GM12891 (cell line): ENCODE data around the gene CFAP73.
"Not testable (repeated sequence)": the region's sequence is repeated elsewhere in the genome, so short reads cannot be mapped to it uniquely, and the experiment has no call there.

Experiments
- DNase-seq: peaks from one replicate; pipeline ENCODE4 v3.0.0; 2011; ENCODE audit warnings: low spot score; ENCODE audit not compliant: insufficient read length
- FAIRE-seq: peaks from 2 replicates; lab custom pipeline; 2011; peaks lifted over from hg19 to GRCh38; lab: Jason Lieb, UNC
- PAX5 ChIP-seq: IDR thresholded peaks from 2 replicates; pipeline ENCODE4 v1.6.1; 2011; ENCODE audit warnings: low read length, moderate library complexity, mild to moderate bottlenecking; ENCODE audit not compliant: insufficient read depth, severe bottlenecking
- POLR2A ChIP-seq: IDR thresholded peaks from 2 replicates; pipeline ENCODE4 v1.6.1; 2011; ENCODE audit warnings: low read depth, low read length, control low read depth
- POLR2AphosphoS5 ChIP-seq: IDR thresholded peaks from 2 replicates; pipeline ENCODE4 v1.6.1; 2011; ENCODE audit warnings: low read depth, low read length, control low read depth
- POU2F2 ChIP-seq: IDR thresholded peaks from 2 replicates; pipeline ENCODE4 v1.6.1; 2011; ENCODE audit warnings: low read depth, mild to moderate bottlenecking, control low read depth, low read length, moderate library complexity
- SPI1 ChIP-seq: IDR thresholded peaks from 2 replicates; pipeline ENCODE4 v1.6.1; 2011; ENCODE audit warnings: low read depth, low read length, control low read depth
- TAF1 ChIP-seq: IDR thresholded peaks from 2 replicates; pipeline ENCODE4 v1.6.1; 2011; ENCODE audit warnings: low read depth, low read length, control low read depth

The CFAP73 gene

GRCh38 chr12:113197518-113198077 lies 48.1 kb downstream of the CFAP73 start:
- FAIRE-seq = no peak
- DNase-seq = no peak
- TF ChIP-seq POLR2AphosphoS5 (no peak), PAX5 (no peak), POLR2A (no peak)

GRCh38 chr12:113198296-113198695 lies 48.8 kb downstream of the CFAP73 start:
- TF ChIP-seq TAF1 (no peak), POU2F2 (no peak), SPI1 (no peak), PAX5 (no peak), POLR2AphosphoS5 (no peak), POLR2A (no peak)
- no peak for DNase-seq
- peak; percentile 52 for FAIRE-seq

DNA sequence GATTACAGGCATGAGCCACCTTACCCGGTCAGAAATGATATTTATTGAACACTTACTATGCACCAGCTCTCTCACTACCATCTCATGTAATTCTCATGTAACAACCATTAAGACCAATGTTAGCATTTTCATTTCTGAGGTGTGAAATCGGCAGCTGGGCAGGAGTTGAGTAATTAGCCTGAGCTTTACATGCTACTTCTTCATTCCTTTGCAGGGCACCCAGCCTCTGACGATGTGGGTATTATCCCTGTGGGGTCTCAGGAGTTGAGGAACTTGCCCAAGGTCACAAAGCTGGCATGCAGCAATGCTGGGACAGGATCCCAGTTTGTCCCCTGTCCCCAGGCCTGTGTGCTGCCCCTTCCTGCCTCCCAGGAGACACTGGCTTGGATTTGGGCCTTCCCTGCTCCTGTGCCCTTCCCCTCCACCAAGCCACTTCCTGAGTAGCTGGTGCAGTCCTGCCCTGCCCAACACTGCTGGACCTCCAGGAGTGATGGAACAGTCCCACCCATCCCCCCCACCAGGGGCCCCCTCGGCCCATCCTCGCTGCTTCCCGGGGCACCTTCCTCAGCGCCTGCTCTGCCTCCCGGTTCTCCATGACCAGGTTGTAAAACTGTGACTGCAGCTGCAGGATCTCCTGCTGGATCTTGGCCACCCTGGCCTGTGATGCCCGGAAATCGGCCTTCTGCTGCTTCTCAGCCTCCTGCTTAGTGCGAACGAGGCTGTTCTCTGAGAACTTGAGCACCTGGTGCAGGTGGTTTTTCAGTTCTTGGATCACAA lies 50.7 kb downstream of the CFAP73 start:
- no peak for TF ChIP-seq TAF1
- no peak for DNase-seq
- FAIRE-seq = no peak

DNA sequence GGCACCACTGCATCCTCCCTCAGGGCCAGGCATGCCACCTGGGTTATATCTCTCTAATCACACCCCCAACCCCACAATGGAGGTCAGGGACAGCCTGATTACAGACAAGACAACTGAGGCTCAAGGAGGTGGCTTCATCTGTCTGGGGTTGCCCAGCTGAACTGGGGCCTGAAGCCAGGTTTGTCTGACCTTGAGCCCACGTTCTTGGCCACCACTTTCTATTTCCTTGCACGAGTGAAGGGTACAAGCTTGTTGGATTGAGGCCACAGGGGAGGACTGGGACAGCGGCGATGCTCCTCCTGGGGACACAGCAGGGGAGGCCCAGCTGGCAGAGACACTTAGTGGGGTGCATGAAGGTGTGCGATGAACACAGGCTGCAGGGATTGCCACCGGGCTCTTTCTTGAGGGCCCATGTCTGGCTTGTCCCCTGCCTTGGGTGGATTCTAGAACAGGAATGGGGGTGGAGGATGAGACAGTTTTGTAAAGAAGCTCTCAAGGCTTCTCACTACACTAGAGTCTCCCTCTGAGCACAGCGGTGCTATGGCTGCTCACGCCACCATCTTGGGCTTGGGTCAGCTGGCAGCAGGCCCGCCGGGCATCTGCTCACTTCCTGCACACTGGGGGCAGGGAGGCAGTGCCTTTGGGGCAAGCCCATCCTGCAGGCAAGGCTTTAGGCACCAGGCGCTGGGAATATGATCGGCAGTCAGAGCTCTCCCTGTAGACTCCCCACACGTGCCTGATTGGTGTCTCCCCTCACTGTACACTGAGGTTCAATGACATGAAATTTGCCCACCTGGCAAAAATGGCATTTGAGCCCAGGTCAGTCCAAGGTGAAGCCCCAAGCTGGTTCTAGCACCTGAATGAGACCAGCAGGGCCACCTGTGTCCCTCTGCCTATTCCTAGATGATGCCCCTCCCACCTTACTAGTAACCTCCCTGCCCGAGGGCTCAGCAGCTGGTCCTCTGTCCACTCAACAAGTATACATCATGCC lies 52.0 kb downstream of the CFAP73 start:
- no peak for TF ChIP-seq POLR2A
- TF ChIP-seq POU2F2 = no peak
- TF ChIP-seq POLR2AphosphoS5 = no peak
- no peak for TF ChIP-seq TAF1
- TF ChIP-seq SPI1 = no peak
- TF ChIP-seq PAX5 = no peak
- FAIRE-seq (no peak), DNase-seq (no peak)

DNA sequence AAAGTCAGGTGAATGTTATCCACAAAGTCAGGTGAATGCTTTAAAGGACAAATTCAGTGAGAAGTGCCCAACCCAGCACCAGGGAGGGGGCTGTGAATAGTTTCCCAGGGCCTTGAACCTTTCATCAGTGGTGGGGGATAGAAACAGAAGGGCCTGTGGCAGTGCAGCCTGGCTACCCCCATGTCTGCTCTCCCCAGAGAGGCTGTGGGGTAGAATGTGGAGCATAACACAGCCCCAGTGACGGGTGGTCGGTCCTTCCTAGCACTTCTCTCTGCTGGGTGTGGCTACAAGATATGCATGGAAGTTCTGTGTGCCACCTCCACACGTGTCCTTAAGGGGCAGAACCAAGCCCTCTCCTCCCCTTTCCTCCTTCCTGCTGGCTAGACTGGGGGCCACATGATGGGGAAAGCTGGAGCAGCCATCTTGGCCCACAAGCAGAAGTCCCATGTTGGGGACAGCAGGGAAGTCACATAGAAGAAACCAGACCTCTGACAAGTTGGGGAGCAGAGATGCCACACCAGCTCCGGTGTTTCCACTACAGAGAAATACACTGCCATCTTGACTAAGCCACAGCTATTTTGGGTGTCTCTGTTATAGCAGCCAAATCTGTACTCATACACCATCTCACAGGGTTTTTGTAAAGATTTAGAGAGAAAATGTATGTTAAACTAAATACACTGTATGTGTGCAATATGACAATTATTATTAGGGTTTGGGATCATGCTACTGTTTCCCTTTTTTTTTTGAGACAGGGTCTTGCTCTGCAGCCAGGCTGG lies 53.0 kb downstream of the CFAP73 start:
- FAIRE-seq (no peak), DNase-seq (no peak)
- TF ChIP-seq TAF1 (no peak), POU2F2 (no peak), PAX5 (no peak), SPI1 (no peak), POLR2A (no peak), POLR2AphosphoS5 (no peak)

GRCh38 chr12:113203852-113204760 lies 54.6 kb downstream of the CFAP73 start:
- TF ChIP-seq POLR2A (no peak), POU2F2 (peak; percentile 85), TAF1 (no peak)
- FAIRE-seq (peak; percentile 16), DNase-seq (no peak)

DNA sequence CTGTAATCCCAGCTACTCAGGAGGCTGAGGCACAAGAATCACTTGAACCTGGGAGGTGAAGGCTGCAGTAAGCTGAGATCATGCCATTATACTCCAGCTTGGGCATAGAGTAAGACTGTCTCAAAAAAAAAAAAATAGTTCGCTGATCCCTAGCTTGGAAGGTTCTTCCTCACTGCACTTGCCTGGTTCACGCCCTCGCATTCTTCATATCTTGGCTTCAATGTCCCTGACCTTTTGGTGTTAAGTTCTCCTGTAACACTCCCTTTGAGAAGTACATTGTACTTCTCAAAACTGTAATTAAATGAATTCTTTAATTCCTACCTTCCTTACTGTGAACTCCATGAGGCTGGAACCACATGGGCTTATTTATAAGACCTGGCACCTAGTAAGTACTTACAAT lies 55.3 kb downstream of the CFAP73 start:
- TF ChIP-seq TAF1 = no peak
- TF ChIP-seq SPI1 = no peak
- no peak for TF ChIP-seq POLR2AphosphoS5
- no peak for TF ChIP-seq POU2F2
- no peak for TF ChIP-seq POLR2A
- no peak for TF ChIP-seq PAX5
- FAIRE-seq (no peak), DNase-seq (no peak)

DNA sequence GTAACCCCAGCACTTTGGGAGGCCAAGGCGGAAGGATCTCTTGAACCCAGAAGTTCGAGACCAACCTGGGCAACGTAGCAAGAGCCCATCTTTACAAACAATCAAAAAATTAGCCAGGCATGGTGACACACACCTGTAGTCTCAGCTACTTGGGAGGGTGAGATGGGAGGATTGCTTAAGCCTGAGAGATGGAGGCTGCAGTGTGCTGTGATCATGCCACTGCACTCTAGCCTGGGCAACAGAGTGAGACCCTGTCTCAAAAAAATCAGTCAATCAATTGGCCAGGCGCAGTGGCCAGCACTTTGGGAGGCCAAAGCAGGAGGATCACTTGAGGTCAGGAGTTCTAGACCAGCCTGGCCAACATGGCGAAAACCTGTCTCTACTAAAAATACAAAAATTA lies 57.3 kb downstream of the CFAP73 start:
- DNase-seq, FAIRE-seq: not testable (repeated sequence)

GRCh38 chr12:113207613-113208040 lies 58.1 kb downstream of the CFAP73 start:
- DNase-seq (no peak), FAIRE-seq (no peak)
- no peak for TF ChIP-seq POLR2A
- TF ChIP-seq POU2F2 = no peak
- no peak for TF ChIP-seq PAX5
- TF ChIP-seq SPI1 = no peak
- no peak for TF ChIP-seq POLR2AphosphoS5
- TF ChIP-seq TAF1 = no peak
